Thyroid gland (tissue), 4 donors: ENCODE data around the gene CD9. TPM values are rescaled to one million over a fixed set of nuclear protein-coding genes. Genes with fewer than 3 reads are reported as not detected.

Source experiments
- DNase-seq, 2 donors: peaks; one replicate each; pipeline ENCODE4 v3.0.0-alpha.2; 2019
- H3K27ac ChIP-seq, 3 donors: fragments of 200-600 bp; sonication (generic); 1 replicate in 2 of 3; 2 replicates in 1 of 3; pipeline ENCODE4 v1.5.1; 2016 to 2019; ENCODE audit warnings: mild to moderate bottlenecking in 1 of 3, moderate library complexity in 1 of 3
- H3K27me3 ChIP-seq: fragments of 200-600 bp; sonication (generic); one replicate; pipeline ENCODE4 v1.5.1; 2019
- H3K36me3 ChIP-seq, 2 donors: fragments of 200-600 bp; sonication (generic); one replicate each; pipeline ENCODE4 v1.5.1; 2016 to 2019
- H3K4me1 ChIP-seq, 2 donors: fragments of 200-600 bp; sonication (generic); one replicate each; pipeline ENCODE4 v1.5.1; 2017 to 2019
- H3K4me3 ChIP-seq, 3 donors: fragments of 200-600 bp; sonication (generic); replicated peaks in 1 of 3; 1 replicate in 2 of 3; 2 replicates in 1 of 3; pipeline ENCODE4 v1.5.1; 2016; ENCODE audit warnings: mild to moderate bottlenecking in 1 of 3
- H3K9me3 ChIP-seq: fragments of 200-600 bp; sonication (generic); one replicate; pipeline ENCODE4 v1.5.1; 2017
- CTCF ChIP-seq, 6 experiments: fragments of 200-600 bp in 3 of 6; fragments of 450-650 bp in 3 of 6; sonication (generic) in 3 of 6; IDR thresholded peaks; one replicate each; pipeline ENCODE4 v1.5.1; 2016 to 2019; ENCODE audit warnings: antibody characterized with exemption in 6 of 6, mild to moderate bottlenecking in 2 of 6, inconsistent platforms in 1 of 6, moderate library complexity in 1 of 6
- POLR2A ChIP-seq, 2 donors: fragments of 450-650 bp; IDR thresholded peaks; one replicate each; pipeline ENCODE4 v1.6.1; 2017; ENCODE audit warnings: antibody characterized with exemption in 2 of 2, mild to moderate bottlenecking in 2 of 2, moderate library complexity in 1 of 2
- WGBS, 2 donors: methylation state at CpG; one replicate each; pipeline ENCODE4 v1.1.5; 2017; 5-methylcytosine and 5-hydroxymethylcytosine counted together
- intact Hi-C: fragments of 100-400 bp; cut with DNase I; formaldehyde crosslinking; loops from one replicate; pipeline ENCODE4 v1.15.1; 2023
- total RNA-seq, 4 donors: library from RNA; depleted of rRNA; stranded (reverse); fragments of >200 nt; gene quantifications; one replicate each; pipeline ENCODE4 v1.2.3, GENCODE V29; 2016

Gene CD9
- total RNA-seq, 4 donors from 2014 or later: 367 to 494 (median 375) TPM

- no peak overlapping the region for H3K27ac ChIP-seq
- WGBS, 2 donors: 81 to 91% methylated on average over 8 of the region's 8 CpGs
These were observed 71.1 kb downstream of the CD9 start for GRCh38 chr12:6271281-6271680.

GRCh38 chr12:6272300-6273204 lies 72.4 kb downstream of the CD9 start:
- DNase-seq: peak; percentile 94 to 95
- H3K4me3 ChIP-seq: no peak overlapping the region
- H3K4me1 ChIP-seq: peaks cover 28 to 59% of the 10 kb centered on the region in 2 donors

More at GRCh38 chr12:6271281-6271680, 71.1 kb downstream of the CD9 start:
- intact Hi-C loops: no loop called here
- Histone ChIP-seq H3K36me3 (no peaks in the 10 kb centered on the region), H3K27me3 (no peaks in the 10 kb centered on the region), H3K4me3 (no peak overlapping the region), H3K9me3 (no peaks in the 10 kb centered on the region), H3K4me1 (peaks cover 37 to 65% of the 10 kb centered on the region in 2 donors)
- no peak for DNase-seq
- TF ChIP-seq CTCF (IDR thresholded peaks at IDR 0.05) (no peak), POLR2A (IDR thresholded peaks at IDR 0.05) (no peak)

GRCh38 chr12:6273205-6273540 lies 73.0 kb downstream of the CD9 start:
- TF ChIP-seq CTCF (IDR thresholded peaks at IDR 0.05): no peak
- TF ChIP-seq POLR2A (IDR thresholded peaks at IDR 0.05): no peak
- Histone ChIP-seq H3K4me3 (no peak overlapping the region), H3K27ac (peak overlapping the region; percentile 94 to 97 (median 95)), H3K4me1 (peaks cover 30 to 59% of the 10 kb centered on the region in 2 donors), H3K9me3 (no peaks in the 10 kb centered on the region), H3K27me3 (no peaks in the 10 kb centered on the region), H3K36me3 (no peaks in the 10 kb centered on the region)
- DNase-seq: no peak
- intact Hi-C loops: no loop called here
- 53 to 59% methylated on average over 2 to 4 of the region's 4 CpGs for WGBS, 2 donors

More at GRCh38 chr12:6272300-6273204, 72.4 kb downstream of the CD9 start:
- intact Hi-C loops: no loop called here
- Histone ChIP-seq H3K9me3 (no peaks in the 10 kb centered on the region), H3K27me3 (no peaks in the 10 kb centered on the region), H3K36me3 (no peaks in the 10 kb centered on the region), H3K27ac (peak overlapping the region; percentile 94 to 97 (median 95))
- 42 to 43% methylated on average over 12 of the region's 12 CpGs for WGBS, 2 donors
- TF ChIP-seq CTCF (IDR thresholded peaks at IDR 0.05) (no peak), POLR2A (IDR thresholded peaks at IDR 0.05) (peak in 1 of 2 donors; percentile 65)

GRCh38 chr12:6273541-6274230 lies 73.5 kb downstream of the CD9 start:
- DNase-seq: peak; percentile 54 to 62
- H3K36me3 ChIP-seq: no peaks in the 10 kb centered on the region
- 63 to 65% methylated on average over 3 to 9 of the region's 9 CpGs for WGBS, 2 donors
- TF ChIP-seq CTCF (IDR thresholded peaks at IDR 0.05) (no peak), POLR2A (IDR thresholded peaks at IDR 0.05) (no peak)
- peak overlapping the region; percentile 94 to 97 (median 95) for H3K27ac ChIP-seq
- H3K27me3 ChIP-seq: no peaks in the 10 kb centered on the region
- no peaks in the 10 kb centered on the region for H3K9me3 ChIP-seq
- no peak overlapping the region for H3K4me3 ChIP-seq
- peaks cover 27 to 57% of the 10 kb centered on the region in 2 donors for H3K4me1 ChIP-seq
- intact Hi-C loops: no loop called here
